ENCODE results near the gene BUB1B.

- TF ChIP-seq CTCF (IDR thresholded peaks at IDR 0.05) (no peak), POLR2A (IDR thresholded peaks at IDR 0.05) (no peak)
These were observed 848 bp upstream of the BUB1B start for GRCh38 chr15:40160021-40160420.
